ENCODE results near the gene TSPAN6. TPM values are rescaled to one million over a fixed set of nuclear protein-coding genes. Genes with fewer than 3 reads are reported as not detected.

Gene TSPAN6
- total and polyA plus RNA-seq, 9 of the 15 experiments (the other 6 are each of a cell fraction or from before 2014, with no cell fraction given) = 0.04 to 0.68 (median 0.11) TPM; not detected in 6

GRCh38 chrX:100625985-100626491 is 10.6 kb downstream of the TSPAN6 start (continued):
- TF ChIP-seq STAT6 (CRISPR knock-in tag; IDR thresholded peaks at IDR 0.05) = no peak
- TF ChIP-seq RFX5 (IDR thresholded peaks at IDR 0.05; ENCODE audit: low read depth, low read length) = no peak

DNA sequence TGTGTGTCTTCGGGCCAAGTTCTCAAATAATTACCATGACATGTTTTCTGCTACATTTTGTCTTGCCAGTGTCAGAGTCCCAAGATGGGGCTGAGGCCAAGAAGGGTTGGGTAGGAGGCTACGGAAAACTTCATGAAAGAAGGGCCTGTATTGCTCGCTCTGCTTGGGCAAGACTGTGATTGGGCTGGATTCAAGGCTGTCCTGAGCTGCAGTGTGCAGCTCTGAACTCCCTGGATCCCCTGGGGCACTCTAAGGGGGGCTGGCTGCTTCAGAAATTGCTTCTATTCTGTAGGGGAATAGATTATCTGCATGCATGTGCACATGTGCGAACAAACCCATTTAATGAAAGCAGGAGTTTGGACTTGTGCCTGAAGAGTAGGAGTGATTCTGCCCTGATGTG is 13.6 kb downstream of the TSPAN6 start:
- no peak for TF ChIP-seq U2AF1 (optimal IDR thresholded peaks at IDR 0.05; ENCODE audit: low read depth, low read length)
- TF ChIP-seq SMARCA4 (IDR thresholded peaks at IDR 0.05) = no peak
- TF ChIP-seq SRSF7 (optimal IDR thresholded peaks at IDR 0.05; ENCODE audit: low read depth, low read length) = no peak
- Histone ChIP-seq H2AFZ (ENCODE audit: low read depth, low read length) (no peak overlapping the region), H3K4me1 (replicated peaks in 1 of 2; ENCODE audit: control insufficient read depth in 2 of 2, insufficient read depth in 2 of 2, low read length in 2 of 2) (no peaks in the 10 kb centered on the region), H3K4me3 (no peak overlapping the region), H4K20me1 (replicated peaks; ENCODE audit: control insufficient read depth, insufficient read depth, low read length) (no peaks in the 10 kb centered on the region), H3K27ac (ENCODE audit: extremely low read depth, low read depth, low read length) (no peak overlapping the region), H3K27me3 (ENCODE audit: control insufficient read depth in 2 of 2, insufficient read depth in 2 of 2, low read length in 2 of 2) (no peaks in the 10 kb centered on the region), H3K4me2 (ENCODE audit: insufficient read depth, low read length) (no peak overlapping the region), H3K36me3 (ENCODE audit: control insufficient read depth, insufficient read depth, low read length) (no peaks in the 10 kb centered on the region), H3K9me1 (ENCODE audit: control insufficient read depth, insufficient read depth, low read length) (no peaks in the 10 kb centered on the region), H3K79me2 (ENCODE audit: control insufficient read depth, insufficient read depth, low read length) (no peaks in the 10 kb centered on the region), H3K9ac (ENCODE audit: insufficient read depth in 1 of 2, low read depth in 2 of 2, low read length in 2 of 2) (no peak overlapping the region), H3K9me3 (replicated peaks; ENCODE audit: control insufficient read depth, insufficient read depth, low read depth, low read length) (no peaks in the 10 kb centered on the region)
- BruUV-seq (replicated peaks) = no TSS peak
- CTCF ChIA-PET (ENCODE audit: low intra/inter-chr PET ratio) = no interaction called here
- POLR2A ChIA-PET = no interaction called here
- no peak for FAIRE-seq
- intact Hi-C loops (cut with micrococcal nuclease) (no loop called here), in situ Hi-C loops (cut with MboI) (no loop called here)
- DNase-seq (ENCODE audit: extremely low read depth in 1 of 4, low spot score in 3 of 4) = no peak
- no peak for ATAC-seq
- WGBS (ENCODE audit: insufficient coverage, low coverage, missing lambda C conversion rate) = 0% methylated on average over 4 of the region's 4 CpGs
